ENCODE results near the gene TSPAN2.
A peak's percentile ranks its signal among the peaks of the same experiment; 100 is the strongest.

Gene TSPAN2

GRCh38 chr1:115112496-115113375 lies 23.4 kb upstream of the TSPAN2 start:
- peak in 1 of 2 donors; percentile 66 for DNase-seq

DNA sequence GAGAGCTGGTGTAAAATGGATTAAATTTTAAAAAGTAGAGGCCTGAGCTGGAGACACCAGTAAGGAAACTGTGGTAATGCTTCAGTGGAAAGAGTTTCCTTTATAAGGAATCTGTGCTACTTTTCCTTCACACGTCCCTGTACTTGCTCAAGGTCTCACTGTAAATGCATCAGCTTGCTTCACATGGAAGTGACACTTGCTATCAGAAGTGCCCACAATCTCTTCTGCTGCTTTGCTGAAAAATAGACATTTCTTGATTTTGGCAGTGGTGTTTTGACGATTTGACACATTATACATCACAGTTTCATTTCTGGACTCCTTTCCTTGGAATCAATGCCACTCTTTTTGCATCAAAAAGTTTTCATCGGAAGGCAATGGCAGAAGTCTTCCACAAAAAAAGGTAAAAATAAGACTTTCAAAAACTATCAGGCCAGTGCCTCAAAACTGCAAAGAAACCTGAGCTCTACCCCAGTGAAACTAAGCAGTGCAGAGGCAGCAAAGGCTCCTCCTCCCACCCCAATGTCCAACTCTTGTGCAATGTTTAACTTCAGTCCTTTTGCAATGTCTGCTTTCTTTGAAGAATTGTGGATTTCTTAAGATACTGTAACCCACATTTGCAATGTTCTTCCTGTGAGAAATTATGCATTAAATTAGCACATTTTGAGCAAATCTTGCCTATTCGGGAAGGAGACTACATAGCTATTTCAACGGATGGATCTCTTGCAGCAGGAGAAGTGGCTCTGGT lies 18.4 kb upstream of the TSPAN2 start:
- peak; percentile 89 to 91 for DNase-seq

- peak in 1 of 2 donors; percentile 27 for DNase-seq
These were observed 16.5 kb upstream of the TSPAN2 start for GRCh38 chr1:115105831-115106230.

- no peak for DNase-seq
These were observed 10.4 kb upstream of the TSPAN2 start for GRCh38 chr1:115099693-115100050.

- peak; percentile 36 to 49 for DNase-seq
These were observed 9.8 kb upstream of the TSPAN2 start for GRCh38 chr1:115098979-115099692.

GRCh38 chr1:115092175-115092574 lies 2.9 kb upstream of the TSPAN2 start:
- DNase-seq: no peak

DNA sequence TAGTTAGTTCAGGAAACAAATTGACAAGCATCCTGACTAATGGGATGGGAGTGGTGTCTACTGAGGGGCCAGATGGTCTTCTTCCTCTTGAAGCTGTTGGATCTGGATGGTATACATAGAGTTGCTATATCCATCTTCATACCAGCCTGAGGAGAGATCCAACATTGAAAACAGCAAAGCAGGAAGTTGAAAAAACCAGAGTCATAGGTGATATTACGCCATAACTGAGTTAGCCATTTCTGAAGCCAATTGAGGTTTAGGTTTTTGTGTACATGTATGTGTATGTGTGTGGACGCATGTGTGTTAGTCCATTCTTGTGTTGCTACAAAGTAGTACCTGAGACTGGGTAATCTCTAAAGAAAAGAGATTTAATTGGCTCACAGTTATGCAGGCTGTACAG lies 2.3 kb upstream of the TSPAN2 start:
- DNase-seq: peak in 1 of 2 donors; percentile 40

GRCh38 chr1:115090956-115091355 lies 1.7 kb upstream of the TSPAN2 start:
- DNase-seq: no peak

DNA sequence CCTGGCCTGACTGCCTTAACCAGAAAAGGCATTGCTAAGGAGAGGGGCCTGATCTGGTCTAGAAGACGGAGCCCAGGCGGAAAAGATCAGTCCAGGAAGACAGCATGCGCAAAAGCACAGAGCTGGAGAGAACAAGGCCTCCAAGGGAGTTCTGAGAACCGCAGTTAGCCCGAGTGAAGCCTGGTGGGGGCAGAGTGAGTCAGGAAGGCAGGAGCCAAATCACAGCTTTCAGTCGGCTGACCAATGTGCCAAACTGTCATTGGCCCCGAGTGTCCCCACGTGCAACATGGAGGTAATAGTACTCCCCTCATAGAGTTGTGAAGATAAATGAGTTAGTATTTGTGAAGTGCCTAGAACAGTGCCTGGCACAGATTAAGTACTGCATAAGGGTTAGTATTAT lies 1.2 kb upstream of the TSPAN2 start:
- peak in 1 of 2 donors; percentile 45 for DNase-seq

- DNase-seq: no peak
These were observed 835 bp upstream of the TSPAN2 start for GRCh38 chr1:115090186-115090490.

- no peak for DNase-seq
These were observed 358 bp downstream of the TSPAN2 start for GRCh38 chr1:115088871-115089419.

DNA sequence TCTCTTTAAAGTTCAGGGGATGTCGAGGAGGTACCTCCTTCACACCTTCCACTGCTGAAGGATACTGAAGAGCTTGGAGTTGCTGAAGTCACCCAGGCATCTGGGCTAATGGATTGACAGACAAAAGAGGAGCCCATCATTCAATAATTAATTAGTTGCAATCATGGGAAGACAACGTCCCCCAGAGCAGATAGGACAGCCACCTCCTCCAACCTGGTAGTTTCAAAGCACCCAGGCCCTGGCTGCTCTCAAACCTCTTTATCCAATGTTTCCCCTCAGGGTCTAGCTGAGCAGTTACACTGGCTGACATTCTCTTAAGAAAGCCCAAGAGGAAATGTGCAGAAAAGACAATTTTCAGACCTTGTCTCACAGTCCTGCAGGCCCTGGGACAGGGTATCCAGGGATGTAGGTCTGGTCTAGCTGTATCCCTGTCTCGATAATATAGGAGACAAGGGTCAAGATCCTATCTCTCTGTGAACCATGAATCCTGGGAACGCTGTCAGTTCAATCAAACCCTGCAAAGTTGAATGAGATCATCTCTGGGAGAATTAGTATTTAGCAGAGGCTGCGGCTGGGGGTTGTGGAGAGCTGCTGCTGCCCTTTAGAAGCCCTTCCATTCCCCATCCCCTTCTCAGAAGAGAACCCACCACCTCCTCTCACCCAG lies 1.1 kb downstream of the TSPAN2 start:
- DNase-seq: no peak

- no peak for DNase-seq
These were observed 3.0 kb downstream of the TSPAN2 start for GRCh38 chr1:115086176-115086830.

DNA sequence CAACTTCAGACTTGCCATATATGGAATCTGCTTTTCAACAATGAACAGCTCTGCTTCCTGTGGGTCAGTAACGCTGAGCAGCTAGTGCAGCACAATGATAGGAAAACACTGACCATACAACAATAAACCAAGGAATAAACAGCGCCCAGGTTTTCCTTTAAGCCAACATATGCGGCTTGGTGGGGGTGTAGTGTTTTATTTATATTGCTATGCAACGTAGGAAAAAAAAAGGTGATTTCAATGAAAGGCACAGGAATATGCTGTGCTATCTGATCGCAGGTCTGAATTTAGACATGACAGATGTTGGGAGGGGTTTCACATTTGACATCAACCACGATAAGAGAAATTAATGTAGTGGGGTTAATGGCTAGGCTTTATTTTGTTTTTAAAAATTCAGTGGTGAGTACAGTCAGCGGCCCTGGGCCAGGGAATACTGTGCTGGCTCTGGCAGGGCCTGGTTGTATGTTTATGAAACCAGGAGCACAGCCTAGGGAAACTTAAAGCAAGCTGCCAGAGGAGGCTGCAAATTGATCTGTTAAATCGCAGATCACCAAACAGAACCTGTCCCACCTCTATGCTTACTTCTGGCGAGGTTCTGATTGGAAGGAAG lies 4.3 kb downstream of the TSPAN2 start:
- no peak for DNase-seq

DNA sequence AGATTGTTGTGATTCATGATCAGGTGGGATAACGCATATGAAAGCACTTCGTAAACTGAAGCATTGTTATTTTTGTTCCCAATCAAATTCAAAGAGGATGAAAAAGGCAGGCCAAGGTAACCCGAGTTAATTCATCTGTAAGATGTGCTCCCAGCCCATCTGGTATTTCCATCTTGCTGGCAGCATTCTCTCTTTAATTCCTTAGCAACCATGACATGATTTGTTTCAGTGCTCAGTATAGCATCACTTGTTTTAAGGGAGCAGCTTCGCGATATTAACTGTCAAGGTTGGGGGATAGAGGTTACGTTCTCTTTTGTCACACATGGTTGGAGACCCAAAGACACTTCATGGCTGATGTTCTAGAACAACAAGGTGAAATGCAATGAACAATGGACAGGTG lies 6.4 kb downstream of the TSPAN2 start:
- DNase-seq: no peak

DNA sequence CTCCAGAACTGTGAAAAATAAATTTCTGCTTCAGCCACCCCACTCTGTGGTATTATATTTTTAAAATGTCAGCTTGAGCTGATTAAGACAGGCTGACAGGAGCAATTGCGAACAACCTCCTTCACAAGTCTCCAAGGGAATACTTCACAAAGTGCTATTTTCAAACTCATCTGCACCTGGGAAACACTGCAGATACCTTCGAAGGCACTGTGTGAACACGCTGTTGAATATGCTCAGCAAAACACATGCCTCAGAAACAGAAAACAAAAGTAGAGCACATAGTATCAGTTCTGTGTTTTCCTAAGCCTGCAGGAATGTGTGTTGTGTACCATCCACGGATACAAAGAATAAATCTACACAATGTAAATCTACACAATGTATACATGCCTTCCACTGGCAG lies 10.6 kb downstream of the TSPAN2 start:
- no peak for DNase-seq

DNA sequence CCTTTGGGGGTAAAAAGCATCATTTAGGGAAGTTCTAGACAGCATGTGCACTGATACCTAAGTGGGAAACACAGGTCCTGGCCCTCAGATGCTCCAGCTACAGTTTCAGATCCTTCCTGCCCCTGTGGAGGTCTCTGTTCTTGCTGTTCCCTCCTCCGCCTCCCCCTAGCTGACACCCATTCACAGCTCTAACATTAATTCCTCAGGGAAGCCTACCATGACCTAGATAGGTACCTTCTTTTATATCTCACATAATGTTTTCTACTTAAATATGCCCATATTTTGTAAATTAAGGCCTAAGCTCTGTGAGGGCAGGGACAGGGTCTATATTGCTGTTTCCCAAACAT lies 11.3 kb downstream of the TSPAN2 start:
- no peak for DNase-seq

DNA sequence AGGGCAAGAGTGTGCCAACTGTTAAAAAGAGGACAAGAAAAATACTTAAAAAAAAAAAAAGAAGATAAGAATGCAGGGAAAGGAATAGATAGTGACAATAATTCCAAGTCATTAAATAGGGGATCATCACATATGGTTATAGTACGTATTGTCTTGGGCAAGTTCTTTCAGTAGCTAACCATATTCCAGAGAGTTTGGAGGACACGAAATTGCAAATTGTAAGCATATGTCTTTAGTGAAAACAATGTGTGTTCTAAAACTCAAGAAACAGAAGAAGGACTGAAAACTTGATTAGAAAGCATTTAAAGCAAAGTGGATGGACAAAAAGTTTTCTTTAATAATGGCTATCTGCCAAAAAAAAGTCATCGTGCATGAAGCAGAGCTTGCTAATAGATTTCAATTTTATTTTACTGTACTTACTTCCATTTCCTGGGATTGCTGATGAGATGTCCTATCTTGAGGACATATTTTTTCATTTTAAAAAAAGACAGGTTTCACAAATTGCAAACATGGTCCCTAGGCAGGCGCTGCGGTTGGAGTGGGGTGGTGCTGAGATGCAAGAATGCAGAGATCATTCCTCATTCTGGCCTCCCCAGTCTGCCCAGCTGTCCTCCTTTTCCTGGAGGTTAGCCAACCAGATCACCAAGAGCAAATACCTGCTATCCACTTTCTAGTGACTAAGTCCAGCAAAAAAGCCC lies 11.9 kb downstream of the TSPAN2 start:
- DNase-seq: no peak

GRCh38 chr1:115076384-115076915 lies 12.9 kb downstream of the TSPAN2 start:
- peak in 1 of 2 donors; percentile 51 for DNase-seq

DNA sequence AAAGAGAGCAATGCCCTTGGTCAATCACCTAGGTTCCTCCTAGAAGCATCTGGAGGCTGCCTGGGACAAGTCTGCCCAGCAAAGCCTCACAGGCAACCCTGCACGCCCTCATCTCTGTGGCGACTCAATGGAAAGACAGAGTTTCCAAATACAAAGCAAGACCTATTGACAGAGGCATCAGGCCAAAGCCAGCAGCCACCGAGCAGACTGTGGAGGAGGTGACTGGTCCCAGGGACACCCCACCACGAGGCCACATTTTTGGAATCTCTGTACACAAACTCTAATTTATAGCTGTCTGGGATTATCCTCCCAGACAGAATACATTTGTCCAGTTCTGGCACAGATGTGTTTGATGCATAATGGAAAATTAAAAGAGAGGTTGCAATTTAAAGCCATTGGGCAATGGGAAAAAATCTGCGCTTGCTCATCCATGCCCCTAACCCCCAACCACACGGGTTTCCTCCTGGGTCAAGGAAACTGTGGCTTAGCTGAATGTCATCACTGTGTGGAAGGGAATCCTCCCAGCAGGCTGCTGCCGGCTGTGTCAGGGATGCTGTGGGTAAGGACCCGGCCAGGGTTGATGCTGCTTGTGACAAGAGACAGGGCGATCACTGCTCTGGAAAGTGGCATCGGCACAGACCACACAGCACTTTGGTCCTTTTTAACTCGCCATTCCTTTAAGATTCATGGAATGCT lies 14.3 kb downstream of the TSPAN2 start:
- DNase-seq: no peak

All from inflammatory macrophage treated with lipopolysaccharide for 1 hour (primary cell).